OCI-LY1 (cell line): ENCODE data around the gene SLC28A1.

ENCODE experiments used
- CTCF ChIP-seq: fragments of 200-600 bp; sonication (generic), shearing (Covaris generic); IDR thresholded peaks from 2 replicates; pipeline ENCODE4 v1.5.1; 2017; ENCODE audit warnings: mild to moderate bottlenecking, antibody characterized with exemption, low read length, moderate library complexity, mixed read lengths
- EZH2 ChIP-seq: fragments of 200-600 bp; sonication (generic), shearing (Covaris generic); IDR thresholded peaks from 2 replicates; pipeline ENCODE4 v1.8.0; 2017; ENCODE audit warnings: borderline replicate concordance, mixed run types, mild to moderate bottlenecking, antibody characterized with exemption, low read length, moderate library complexity, mixed read lengths

- TF ChIP-seq CTCF (no peak), EZH2 (no peak)
Measured at GRCh38 chr15:84859651-84860050, 24.8 kb upstream of the SLC28A1 start.
